ENCODE data around the gene DDIT4. TPM values are rescaled to one million over a fixed set of nuclear protein-coding genes. Genes with fewer than 3 reads are reported as not detected.
"Not testable (repeated sequence)": the region's sequence is repeated elsewhere in the genome, so short reads cannot be mapped to it uniquely, and the experiment has no call there.

Gene DDIT4
- total RNA-seq, 1 donor from 2014 or later = 131 TPM

GRCh38 chr10:72292223-72292691, 18.5 kb downstream of the DDIT4 start:
- DNase-seq (ENCODE audit: low read depth in 2 of 2) = no peak

DNA sequence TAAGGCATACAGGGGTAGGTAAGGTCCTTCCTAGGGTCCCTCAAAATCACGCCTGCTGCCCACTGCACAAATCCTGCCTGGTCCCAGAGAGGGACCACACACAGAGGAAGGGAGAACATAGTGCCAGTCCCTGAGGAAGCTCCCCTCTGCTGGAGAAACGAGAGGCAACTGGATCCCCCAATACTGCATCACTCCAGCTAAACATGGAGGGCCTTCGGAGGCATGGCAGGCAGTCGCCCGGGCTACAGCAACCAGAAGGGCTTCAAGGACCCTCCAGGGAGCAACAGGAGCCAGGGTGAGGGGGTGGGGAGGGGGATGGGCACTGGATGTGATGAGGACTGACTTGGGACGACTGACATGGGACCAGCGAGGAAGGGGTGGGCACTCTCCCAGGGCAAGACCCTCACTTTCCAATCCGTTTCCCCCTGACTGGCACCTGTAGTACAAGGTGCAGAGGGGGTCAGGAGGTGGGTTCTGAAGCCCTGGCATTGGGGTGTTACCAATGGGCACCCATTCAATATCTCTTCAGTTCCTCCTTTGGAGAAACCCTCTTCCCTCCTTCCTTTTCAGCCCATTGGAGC, 21.7 kb downstream of the DDIT4 start:
- no peak for DNase-seq (ENCODE audit: low read depth in 2 of 2)

DNA sequence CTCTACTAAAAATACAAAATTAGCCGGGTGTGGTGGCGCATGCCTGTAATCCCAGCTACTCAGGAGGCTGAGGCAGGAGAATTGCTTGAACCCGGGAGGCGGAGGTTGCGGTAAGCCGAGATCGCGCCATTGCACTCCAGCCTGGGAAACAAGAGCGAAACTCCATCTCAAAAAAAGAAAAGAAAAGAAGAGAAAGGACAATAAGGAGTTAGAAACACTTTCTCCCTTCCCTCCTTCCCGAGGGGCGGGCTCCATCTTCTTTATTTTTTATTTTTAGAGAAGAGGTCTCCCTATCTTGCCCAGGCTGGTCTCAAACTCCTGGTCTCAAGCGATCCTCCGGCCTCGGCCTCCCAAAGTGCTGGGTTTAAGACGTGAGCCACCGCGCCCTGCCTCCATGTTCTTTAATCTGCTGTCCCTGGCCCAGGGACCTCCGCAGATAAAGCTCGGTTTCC, 23.1 kb downstream of the DDIT4 start:
- not testable (repeated sequence) for DNase-seq (ENCODE audit: low read depth in 2 of 2)

DNA sequence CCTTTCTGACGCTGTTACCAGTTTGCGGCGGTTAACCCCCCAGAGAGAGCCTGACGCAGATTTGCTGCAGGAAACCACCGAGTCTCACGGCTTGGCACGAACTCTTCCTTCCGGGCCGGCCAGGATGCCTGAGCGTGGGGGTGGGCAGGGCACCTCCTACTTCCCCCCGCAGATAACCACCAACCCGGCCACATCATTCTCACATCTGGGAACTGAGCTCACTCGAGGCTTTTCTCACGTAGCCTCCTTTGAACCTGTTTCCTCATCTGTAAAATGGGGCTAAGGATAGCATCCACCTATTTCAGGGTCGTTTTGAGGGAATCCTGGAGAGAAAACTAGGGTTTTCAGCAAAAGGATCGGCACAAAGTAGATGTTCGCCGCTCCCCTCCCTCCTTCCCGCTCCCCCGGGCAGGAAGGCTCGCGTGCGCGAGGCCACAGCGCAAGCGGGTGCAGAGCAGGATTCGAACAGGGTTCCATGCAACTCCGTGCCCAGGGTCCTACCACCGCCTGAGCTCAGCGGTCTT, 23.6 kb downstream of the DDIT4 start:
- peak; percentile 90 to 95 for DNase-seq (ENCODE audit: low read depth in 2 of 2)

GRCh38 chr10:72297805-72298591, 24.3 kb downstream of the DDIT4 start:
- peak; percentile 98 for DNase-seq (ENCODE audit: low read depth in 2 of 2)

- DNase-seq (ENCODE audit: low read depth in 2 of 2) = no peak
These were observed 25.1 kb downstream of the DDIT4 start for GRCh38 chr10:72298592-72299519.

- no peak for DNase-seq (ENCODE audit: low read depth in 2 of 2)
These were observed 29.9 kb downstream of the DDIT4 start for GRCh38 chr10:72303424-72304128.

- DNase-seq (ENCODE audit: low read depth in 2 of 2) = no peak
These were observed 32.6 kb downstream of the DDIT4 start for GRCh38 chr10:72306215-72306760.

- not testable (repeated sequence) for DNase-seq (ENCODE audit: low read depth in 2 of 2)
These were observed 34.0 kb downstream of the DDIT4 start for GRCh38 chr10:72307711-72308110.

- DNase-seq (ENCODE audit: low read depth in 2 of 2) = peak; percentile 58 to 86
These were observed 34.7 kb downstream of the DDIT4 start for GRCh38 chr10:72308320-72308987.

DNA sequence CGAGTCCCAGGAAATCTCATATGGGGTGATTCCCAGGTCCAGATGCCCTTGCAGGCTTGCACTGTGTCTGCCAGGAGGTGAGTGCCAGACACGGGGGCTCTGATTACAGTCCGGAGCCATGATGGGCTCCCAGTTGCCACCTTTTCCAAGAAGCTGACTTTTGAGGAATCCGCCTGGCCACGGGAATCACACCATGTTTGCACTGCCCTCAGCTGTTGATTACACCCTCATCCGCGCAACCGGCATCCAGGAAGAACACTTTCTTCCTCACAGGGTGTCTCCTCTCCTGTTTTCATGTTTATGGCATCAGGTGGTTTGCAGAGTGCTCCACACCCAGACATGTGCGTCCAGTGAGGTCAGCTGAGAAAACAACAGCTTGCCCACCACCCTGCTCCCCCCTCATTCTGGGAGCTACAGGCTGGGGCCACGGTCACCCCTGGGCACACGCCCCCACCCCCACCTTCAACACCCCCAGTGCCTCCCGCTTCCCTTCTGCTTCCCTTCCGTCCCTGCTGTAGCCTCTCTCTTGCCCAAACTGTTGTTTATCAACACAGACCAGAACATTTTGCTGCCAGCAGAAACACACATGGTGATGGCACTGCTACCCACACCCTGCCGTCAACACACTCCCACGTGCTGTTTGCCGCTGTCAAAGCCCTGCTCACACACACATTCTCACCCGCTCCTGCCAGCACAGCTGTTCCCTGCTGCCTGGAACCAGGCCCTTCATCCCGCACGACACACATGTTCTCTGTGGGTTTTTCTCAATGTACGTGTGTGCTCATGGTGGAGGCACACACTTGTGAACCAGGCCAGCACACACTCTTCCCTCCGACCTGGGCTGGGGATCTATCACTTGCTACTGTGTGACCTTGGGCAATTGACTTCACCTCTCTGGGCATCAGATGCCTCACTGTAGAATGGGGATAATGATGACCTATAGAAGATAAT, 35.8 kb downstream of the DDIT4 start:
- DNase-seq (ENCODE audit: low read depth in 2 of 2) = peak in 1 of 2 donors; percentile 40

DNA sequence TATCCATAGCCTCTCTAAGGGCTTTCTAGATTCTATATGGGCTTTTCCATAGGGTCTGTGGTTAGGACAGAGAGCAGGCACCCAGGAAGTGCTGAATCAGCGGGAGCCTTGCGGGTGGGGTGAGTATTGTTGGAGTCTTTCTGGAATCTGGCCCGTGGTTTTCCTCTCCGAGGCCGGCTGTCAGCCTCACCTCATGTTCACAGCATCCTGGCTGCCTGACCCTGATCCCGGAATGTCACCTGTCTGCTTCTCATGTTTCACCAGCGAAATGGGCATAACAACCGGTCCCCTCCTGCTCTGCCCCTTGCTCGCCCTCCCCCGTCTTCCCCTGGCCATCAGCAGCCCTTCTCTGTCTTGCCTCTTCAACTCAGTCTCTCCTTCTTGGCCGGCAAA, 36.5 kb downstream of the DDIT4 start:
- peak in 1 of 2 donors; percentile 50 for DNase-seq (ENCODE audit: low read depth in 2 of 2)

DNA sequence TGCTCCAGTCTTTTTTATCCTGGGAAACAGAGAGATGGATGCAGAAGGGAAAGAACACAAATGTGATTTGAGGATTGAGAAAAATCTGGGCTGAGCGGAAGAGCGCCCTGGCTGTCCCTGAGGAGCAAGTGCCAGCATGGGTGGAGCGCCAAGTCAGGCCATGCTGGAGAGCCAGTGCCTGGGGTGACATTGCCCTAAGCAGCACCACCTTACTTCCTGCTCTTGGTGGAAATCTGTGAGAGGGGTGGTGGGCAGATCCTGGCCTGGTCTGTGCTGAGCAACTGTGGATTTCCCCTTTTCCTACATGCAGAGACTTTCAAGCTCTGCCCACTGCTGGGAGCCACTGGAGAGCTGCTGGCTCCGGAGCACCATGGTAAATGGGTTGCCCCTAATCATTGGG, 36.9 kb downstream of the DDIT4 start:
- DNase-seq (ENCODE audit: low read depth in 2 of 2) = no peak

DNA sequence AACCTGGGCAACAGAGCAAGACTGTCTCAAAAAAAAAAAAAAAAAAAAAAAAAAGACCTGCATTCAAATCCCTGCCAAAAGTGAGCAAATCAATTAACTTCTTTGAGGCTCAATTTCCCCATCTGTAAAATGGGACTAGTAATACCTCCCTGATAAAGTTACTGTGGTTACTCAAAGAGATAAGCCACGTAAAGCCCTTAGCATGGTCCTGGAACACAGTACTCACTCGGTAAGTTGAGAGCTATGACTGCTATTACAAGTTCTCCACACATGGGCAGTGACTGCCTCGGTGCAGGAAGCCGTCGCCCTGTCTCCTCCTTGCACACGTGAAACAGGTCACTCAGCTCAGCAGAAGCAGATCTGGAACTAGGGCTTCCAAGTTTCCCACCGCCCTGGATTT, 37.9 kb downstream of the DDIT4 start:
- no peak for DNase-seq (ENCODE audit: low read depth in 2 of 2)

DNA sequence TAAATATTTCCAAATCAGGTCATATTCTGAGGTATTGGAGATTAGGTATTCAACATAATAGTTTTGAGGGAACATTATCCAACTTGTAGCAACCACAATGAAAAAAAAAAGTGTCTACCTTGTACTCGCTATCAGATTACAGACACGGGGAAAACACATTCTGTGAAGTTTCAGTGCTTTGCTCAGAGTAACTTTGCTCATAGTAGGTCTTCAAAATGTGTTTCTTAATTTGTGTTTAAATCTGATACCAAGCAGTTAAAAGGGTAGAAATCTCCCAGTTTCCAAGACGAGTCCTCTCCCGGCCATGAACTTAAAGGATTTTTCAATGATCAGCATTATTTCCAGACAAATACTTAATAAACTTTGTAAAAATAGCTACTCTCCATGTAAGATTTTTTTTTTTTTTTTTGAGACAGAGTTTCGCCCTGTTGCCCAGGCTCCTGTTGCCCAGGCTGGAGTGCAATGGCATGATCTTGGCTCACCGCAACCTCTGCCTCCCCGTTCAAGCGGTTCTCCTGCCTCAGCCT, 39.2 kb downstream of the DDIT4 start:
- DNase-seq (ENCODE audit: low read depth in 2 of 2) = no peak

GRCh38 chr10:72314263-72314662, 40.5 kb downstream of the DDIT4 start:
- no peak for DNase-seq (ENCODE audit: low read depth in 2 of 2)

DNA sequence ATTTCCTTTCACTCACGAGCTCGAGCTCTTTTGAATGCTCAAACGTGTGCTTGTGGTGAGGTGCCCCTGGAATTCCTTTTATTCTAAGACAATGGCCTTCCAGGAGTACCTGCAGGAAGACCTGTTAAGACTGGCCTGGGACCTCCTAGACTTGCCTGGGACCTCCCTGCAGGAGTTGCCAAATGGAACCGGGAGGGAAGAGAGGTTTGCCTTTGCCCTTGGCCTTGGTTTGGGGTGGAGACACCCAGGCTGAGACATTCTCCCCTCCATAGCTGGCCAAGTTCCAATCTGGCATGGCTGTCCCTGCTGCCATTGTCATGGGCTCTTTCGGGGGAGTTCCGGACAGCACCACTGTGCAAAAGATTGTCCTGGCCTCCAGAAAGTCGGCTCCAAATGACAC, 41.3 kb downstream of the DDIT4 start:
- DNase-seq (ENCODE audit: low read depth in 2 of 2) = no peak

GRCh38 chr10:72315611-72316385, 42.1 kb downstream of the DDIT4 start:
- peak; percentile 54 to 75 for DNase-seq (ENCODE audit: low read depth in 2 of 2)

Measured in lung microvascular endothelial cell (primary cell).